HL-60 (cell line): ENCODE results near the gene PHTF1.

Experiments
- DNase-seq, 2 experiments: peaks; one replicate each; pipeline ENCODE4 v3.0.0-alpha.2; 2010 to 2020; ENCODE audit warnings: low read depth in 1 of 2, low spot score in 1 of 2
- H3K27ac ChIP-seq: fragments of 250-450 bp; sonication (Bioruptor Pico); replicated peaks from 2 replicates; pipeline ENCODE4 v1.5.1; 2020; ENCODE audit warnings: mild to moderate bottlenecking, moderate library complexity
- H3K27me3 ChIP-seq: fragments of 250-450 bp; sonication (Bioruptor Pico); 2 replicates; pipeline ENCODE4 v1.5.1; 2021; ENCODE audit warnings: mild to moderate bottlenecking, moderate library complexity; ENCODE audit not compliant: insufficient read depth, poor library complexity, severe bottlenecking
- H3K4me3 ChIP-seq: replicated peaks from 2 replicates; pipeline ENCODE4 v1.5.1; 2011; ENCODE audit warnings: mild to moderate bottlenecking, control low read depth, low read length; ENCODE audit not compliant: insufficient read depth
- CTCF ChIP-seq: IDR thresholded peaks from one replicate; pipeline ENCODE4 v1.5.1; 2011; ENCODE audit warnings: low read length, control low read depth, inconsistent platforms; ENCODE audit not compliant: insufficient read depth
- GABPA ChIP-seq: IDR thresholded peaks from 2 replicates; pipeline ENCODE4 v1.6.1; 2012; ENCODE audit warnings: low read depth
- POLR2AphosphoS5 ChIP-seq: IDR thresholded peaks from 2 replicates; pipeline ENCODE4 v1.6.1; 2012; ENCODE audit warnings: low read depth
- REST ChIP-seq: IDR thresholded peaks from 2 replicates; pipeline ENCODE4 v1.6.1; 2012; ENCODE audit warnings: low read depth; ENCODE audit not compliant: insufficient replicate concordance
- SPI1 ChIP-seq: IDR thresholded peaks from 2 replicates; pipeline ENCODE4 v1.6.1; 2012; ENCODE audit warnings: low read depth, mild to moderate bottlenecking, borderline replicate concordance

The PHTF1 gene

DNA sequence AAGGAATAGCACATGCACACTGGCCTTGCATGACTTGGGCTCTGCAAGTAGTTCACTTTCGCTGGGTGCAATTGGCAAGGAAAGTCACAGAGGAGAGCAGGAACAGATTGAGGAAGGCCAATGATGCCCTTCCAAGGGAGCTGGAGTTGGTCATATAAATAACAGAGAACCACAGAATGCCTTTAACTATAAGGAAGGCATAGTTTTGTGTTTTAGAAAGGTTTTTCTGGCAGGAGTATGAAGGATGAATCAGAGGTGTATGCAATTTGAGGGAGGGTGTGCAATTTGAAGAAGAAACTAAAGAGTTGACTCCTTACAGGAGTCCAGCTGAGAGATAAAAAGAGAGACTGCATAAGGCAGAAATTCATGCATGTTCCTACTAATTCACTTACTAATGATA, 112.1 kb downstream of the PHTF1 start:
- no peak overlapping the region for H3K4me3 ChIP-seq
- no peak overlapping the region for H3K27ac ChIP-seq
- DNase-seq: no peak
- H3K27me3 ChIP-seq: no peaks in the 10 kb centered on the region
- TF ChIP-seq POLR2AphosphoS5: no peak
- no peak for TF ChIP-seq SPI1
- no peak for TF ChIP-seq CTCF
- TF ChIP-seq GABPA: no peak
- TF ChIP-seq REST: no peak
